GM12891 (cell line): ENCODE results near the gene PARD3.

ENCODE experiments used
- DNase-seq: peaks from one replicate; pipeline ENCODE4 v3.0.0; 2011; ENCODE audit warnings: low spot score; ENCODE audit not compliant: insufficient read length
- FAIRE-seq: peaks from 2 replicates; lab custom pipeline; 2011; peaks lifted over from hg19 to GRCh38; lab: Jason Lieb, UNC
- PAX5 ChIP-seq: IDR thresholded peaks from 2 replicates; pipeline ENCODE4 v1.6.1; 2011; ENCODE audit warnings: low read length, moderate library complexity, mild to moderate bottlenecking; ENCODE audit not compliant: insufficient read depth, severe bottlenecking
- POLR2A ChIP-seq: IDR thresholded peaks from 2 replicates; pipeline ENCODE4 v1.6.1; 2011; ENCODE audit warnings: low read depth, low read length, control low read depth
- POLR2AphosphoS5 ChIP-seq: IDR thresholded peaks from 2 replicates; pipeline ENCODE4 v1.6.1; 2011; ENCODE audit warnings: low read depth, low read length, control low read depth
- POU2F2 ChIP-seq: IDR thresholded peaks from 2 replicates; pipeline ENCODE4 v1.6.1; 2011; ENCODE audit warnings: low read depth, mild to moderate bottlenecking, control low read depth, low read length, moderate library complexity
- SPI1 ChIP-seq: IDR thresholded peaks from 2 replicates; pipeline ENCODE4 v1.6.1; 2011; ENCODE audit warnings: low read depth, low read length, control low read depth
- TAF1 ChIP-seq: IDR thresholded peaks from 2 replicates; pipeline ENCODE4 v1.6.1; 2011; ENCODE audit warnings: low read depth, low read length, control low read depth

The PARD3 gene

GRCh38 chr10:34547291-34547690, 267.8 kb downstream of the PARD3 start:
- peak; percentile 5 for FAIRE-seq
- TF ChIP-seq SPI1 (no peak), PAX5 (no peak), TAF1 (no peak), POU2F2 (no peak), POLR2A (no peak), POLR2AphosphoS5 (no peak)
- no peak for DNase-seq

GRCh38 chr10:34544400-34544799, 270.7 kb downstream of the PARD3 start:
- TF ChIP-seq POLR2AphosphoS5 (no peak), POU2F2 (no peak), SPI1 (no peak), TAF1 (no peak), PAX5 (no peak), POLR2A (no peak)
- DNase-seq (no peak), FAIRE-seq (no peak)

DNA sequence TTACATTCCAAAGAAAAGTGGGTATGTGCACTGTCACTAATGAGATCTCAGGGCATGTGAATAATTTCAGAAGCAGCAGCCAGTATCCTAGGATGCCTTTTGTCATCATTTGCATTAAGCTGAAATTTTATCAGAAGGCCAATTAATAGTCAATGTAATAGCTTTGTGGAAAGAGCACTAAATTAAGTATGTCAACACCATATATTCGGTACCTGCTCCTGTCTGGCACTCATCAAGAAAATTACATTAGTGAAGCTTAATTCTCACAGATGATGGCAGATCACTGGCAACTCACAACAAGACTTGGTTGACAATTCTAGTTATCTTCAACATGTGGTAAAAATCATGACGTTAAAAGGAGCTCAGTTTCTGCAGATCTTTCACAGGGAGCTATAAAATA, 271.4 kb downstream of the PARD3 start:
- FAIRE-seq (peak; percentile 43), DNase-seq (no peak)

GRCh38 chr10:34540492-34540891, 274.6 kb downstream of the PARD3 start:
- DNase-seq (no peak), FAIRE-seq (no peak)
- no peak for TF ChIP-seq POU2F2
- TF ChIP-seq PAX5 = no peak
- no peak for TF ChIP-seq TAF1
- no peak for TF ChIP-seq POLR2AphosphoS5
- no peak for TF ChIP-seq POLR2A
- TF ChIP-seq SPI1 = no peak

More for the DNA sequence above, 271.4 kb downstream of the PARD3 start:
- no peak for TF ChIP-seq POLR2AphosphoS5
- TF ChIP-seq PAX5 = no peak
- TF ChIP-seq SPI1 = no peak
- TF ChIP-seq TAF1 = no peak
- TF ChIP-seq POU2F2 = no peak
- no peak for TF ChIP-seq POLR2A

- FAIRE-seq (no peak), DNase-seq (no peak)
- no peak for TF ChIP-seq POLR2AphosphoS5
- no peak for TF ChIP-seq PAX5
- TF ChIP-seq TAF1 = no peak
Observed at GRCh38 chr10:34539533-34540315, 275.4 kb downstream of the PARD3 start.

GRCh38 chr10:34538281-34538829, 276.7 kb downstream of the PARD3 start:
- DNase-seq (no peak), FAIRE-seq (peak; percentile 89)
- 0 out of 2 replicates have a peak, but pooled peaks have one; percentile 51 for TF ChIP-seq POU2F2
- peak; percentile 80 for TF ChIP-seq SPI1
- no peak for TF ChIP-seq POLR2AphosphoS5
- no peak for TF ChIP-seq POLR2A
- TF ChIP-seq PAX5 = no peak
- no peak for TF ChIP-seq TAF1

- TF ChIP-seq SPI1 (no peak), TAF1 (no peak), POU2F2 (no peak), POLR2A (no peak), POLR2AphosphoS5 (no peak), PAX5 (no peak)
- FAIRE-seq (peak; percentile 51), DNase-seq (no peak)
Observed at GRCh38 chr10:34537629-34538231, 277.4 kb downstream of the PARD3 start.

GRCh38 chr10:34535872-34536271, 279.2 kb downstream of the PARD3 start:
- TF ChIP-seq POU2F2 (no peak), POLR2A (no peak), TAF1 (no peak), PAX5 (no peak), POLR2AphosphoS5 (no peak), SPI1 (no peak)
- DNase-seq = no peak
- no peak for FAIRE-seq

- DNase-seq (no peak), FAIRE-seq (no peak)
- TF ChIP-seq TAF1 = no peak
- TF ChIP-seq POLR2AphosphoS5 = no peak
- TF ChIP-seq PAX5 = no peak
- TF ChIP-seq POLR2A = no peak
- TF ChIP-seq SPI1 = no peak
- no peak for TF ChIP-seq POU2F2
Observed at GRCh38 chr10:34530778-34531177, 284.3 kb downstream of the PARD3 start.

DNA sequence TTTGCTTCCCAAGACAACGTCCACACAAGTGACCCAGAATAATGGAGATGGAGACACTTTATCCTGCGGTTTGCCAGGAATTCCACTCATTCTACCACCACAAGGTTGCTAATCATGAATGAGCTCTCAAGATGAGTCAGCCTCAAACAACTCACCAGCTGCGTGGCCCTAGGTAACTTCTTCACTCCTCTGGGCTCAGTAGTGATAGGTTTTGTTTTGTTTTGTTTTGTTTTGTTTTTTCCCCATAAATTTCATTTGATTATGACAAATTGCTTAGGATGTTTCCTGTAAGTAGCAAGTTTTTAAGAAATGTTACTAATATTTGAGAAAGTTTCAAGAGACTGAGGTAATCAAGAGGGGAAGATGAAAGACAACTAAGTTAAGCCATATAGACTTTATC, 286.8 kb downstream of the PARD3 start:
- TF ChIP-seq POLR2AphosphoS5 (no peak), SPI1 (no peak), PAX5 (no peak), TAF1 (no peak)
- FAIRE-seq (no peak), DNase-seq (no peak)
